Activated T-cell treated with anti-CD3 and anti-CD28 coated beads, Interleukin-2, amount 50 U/mL, for 24 hours (primary cell): ENCODE results near the gene IFNL2.
"Not testable (repeated sequence)": the region's sequence is repeated elsewhere in the genome, so short reads cannot be mapped to it uniquely, and the experiment has no call there.

Source experiments
- DNase-seq: peaks from one replicate; pipeline ENCODE4 v3.0.0-alpha.2; 2020
- H3K27ac Mint-ChIP-seq: 2 replicates; pipeline ENCODE4 v1.8.0; 2020; ENCODE audit warnings: mild to moderate bottlenecking, mixed read lengths
- H3K27me3 Mint-ChIP-seq: 2 replicates; pipeline ENCODE4 v1.8.0; 2020; ENCODE audit warnings: mixed read lengths
- H3K36me3 Mint-ChIP-seq: 2 replicates; pipeline ENCODE4 v1.8.0; 2020; ENCODE audit warnings: low read depth, mixed read lengths
- H3K4me1 Mint-ChIP-seq: 2 replicates; pipeline ENCODE4 v1.8.0; 2020; ENCODE audit warnings: low read depth, mixed read lengths
- H3K4me3 Mint-ChIP-seq: 2 replicates; pipeline ENCODE4 v1.8.0; 2020; ENCODE audit warnings: mild to moderate bottlenecking, moderate library complexity, mixed read lengths
- H3K9me3 Mint-ChIP-seq: 2 replicates; pipeline ENCODE4 v1.8.0; 2020; ENCODE audit warnings: mixed read lengths

The IFNL2 gene

GRCh38 chr19:39299404-39299803 is 31.2 kb downstream of the IFNL2 start:
- no peak overlapping the region for H3K27ac Mint-ChIP-seq
- H3K27me3 Mint-ChIP-seq = no peaks in the 10 kb centered on the region
- no peak for DNase-seq
- no peaks in the 10 kb centered on the region for H3K36me3 Mint-ChIP-seq
- no peak overlapping the region for H3K4me3 Mint-ChIP-seq
- no peaks in the 10 kb centered on the region for H3K9me3 Mint-ChIP-seq
- peaks cover 16% of the 10 kb centered on the region for H3K4me1 Mint-ChIP-seq

DNA sequence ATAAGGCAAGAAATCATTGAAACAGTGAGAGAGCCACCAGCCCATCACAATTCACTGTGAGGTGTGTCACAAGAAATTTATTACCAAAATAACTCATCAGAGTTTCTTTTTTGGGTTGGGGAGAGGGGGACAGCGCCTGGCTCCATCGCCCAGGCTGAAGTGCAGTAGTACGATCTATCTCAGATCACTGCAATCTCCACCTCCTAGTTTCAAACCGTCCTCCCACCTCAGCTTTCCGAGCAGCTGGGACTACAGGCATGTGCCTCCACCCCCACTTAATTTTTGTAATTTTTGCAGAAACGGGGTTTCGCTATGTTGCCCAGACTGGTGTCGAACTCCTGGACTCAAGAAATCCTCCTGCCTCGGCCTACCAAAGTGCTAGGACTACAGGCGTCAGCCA is 31.6 kb downstream of the IFNL2 start:
- H3K9me3 Mint-ChIP-seq = no peaks in the 10 kb centered on the region
- H3K4me3 Mint-ChIP-seq = no peak overlapping the region
- no peaks in the 10 kb centered on the region for H3K27me3 Mint-ChIP-seq
- H3K36me3 Mint-ChIP-seq = no peaks in the 10 kb centered on the region
- H3K27ac Mint-ChIP-seq = no peak overlapping the region
- H3K4me1 Mint-ChIP-seq = peaks cover 16% of the 10 kb centered on the region
- DNase-seq = no peak

DNA sequence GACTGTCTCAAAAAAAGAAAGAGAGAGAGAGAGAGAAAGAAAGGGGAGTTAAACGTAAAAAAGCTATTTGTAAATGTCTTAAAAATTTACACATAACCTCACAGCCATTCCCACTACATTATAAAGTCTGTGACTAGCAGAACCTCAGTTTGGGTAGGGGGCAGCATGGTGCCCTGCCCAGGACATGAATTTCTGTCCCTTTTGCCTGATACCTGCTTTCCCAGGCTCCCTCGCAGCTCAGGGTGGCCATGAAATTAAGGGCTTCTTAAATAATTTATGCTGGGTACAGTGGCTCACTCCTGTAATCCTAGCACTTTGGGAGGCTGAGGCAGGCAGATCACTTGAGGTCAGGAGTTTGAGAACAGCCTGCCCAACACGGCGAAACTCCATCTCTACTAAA is 32.8 kb downstream of the IFNL2 start:
- Mint-ChIP-seq H3K27me3 (no peaks in the 10 kb centered on the region), H3K4me1 (peaks cover 16% of the 10 kb centered on the region), H3K36me3 (no peaks in the 10 kb centered on the region), H3K9me3 (no peaks in the 10 kb centered on the region), H3K27ac (no peak overlapping the region), H3K4me3 (no peak overlapping the region)
- DNase-seq = no peak

DNA sequence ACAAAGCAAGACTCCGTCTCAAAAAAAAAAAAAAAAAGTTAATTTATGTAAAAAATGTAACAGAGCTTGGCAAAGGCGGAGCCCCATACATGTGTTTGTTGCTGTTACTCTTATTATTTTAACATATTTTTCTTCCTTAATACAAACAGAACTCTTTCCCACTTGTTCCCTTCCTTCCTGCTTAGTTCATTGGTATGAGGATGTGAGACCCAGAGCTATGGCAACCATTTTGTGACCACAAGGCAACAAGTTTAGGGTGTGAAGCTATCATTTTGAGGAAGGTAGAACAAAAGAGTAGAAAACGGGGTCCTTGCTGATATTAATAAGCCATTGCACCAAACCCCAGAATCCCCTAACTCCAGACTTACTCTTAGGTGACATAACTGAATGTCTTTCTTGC is 33.4 kb downstream of the IFNL2 start:
- Mint-ChIP-seq H3K36me3 (no peaks in the 10 kb centered on the region), H3K27ac (no peak overlapping the region), H3K4me1 (peaks cover 16% of the 10 kb centered on the region), H3K9me3 (no peaks in the 10 kb centered on the region), H3K4me3 (no peak overlapping the region), H3K27me3 (no peaks in the 10 kb centered on the region)
- no peak for DNase-seq

- H3K4me3 Mint-ChIP-seq = no peak overlapping the region
- H3K4me1 Mint-ChIP-seq = peaks cover 4% of the 10 kb centered on the region
- no peak overlapping the region for H3K27ac Mint-ChIP-seq
- peaks cover 9% of the 10 kb centered on the region for H3K36me3 Mint-ChIP-seq
- DNase-seq = no peak
- no peaks in the 10 kb centered on the region for H3K9me3 Mint-ChIP-seq
- H3K27me3 Mint-ChIP-seq = no peaks in the 10 kb centered on the region
These were observed 35.4 kb downstream of the IFNL2 start for GRCh38 chr19:39303373-39304184.

- peaks cover 13% of the 10 kb centered on the region for H3K36me3 Mint-ChIP-seq
- no peaks in the 10 kb centered on the region for H3K27me3 Mint-ChIP-seq
- H3K9me3 Mint-ChIP-seq = no peaks in the 10 kb centered on the region
- peaks cover 2% of the 10 kb centered on the region for H3K4me1 Mint-ChIP-seq
- no peak for DNase-seq
- no peak overlapping the region for H3K27ac Mint-ChIP-seq
- no peak overlapping the region for H3K4me3 Mint-ChIP-seq
These were observed 36.0 kb downstream of the IFNL2 start for GRCh38 chr19:39304185-39304513.

DNA sequence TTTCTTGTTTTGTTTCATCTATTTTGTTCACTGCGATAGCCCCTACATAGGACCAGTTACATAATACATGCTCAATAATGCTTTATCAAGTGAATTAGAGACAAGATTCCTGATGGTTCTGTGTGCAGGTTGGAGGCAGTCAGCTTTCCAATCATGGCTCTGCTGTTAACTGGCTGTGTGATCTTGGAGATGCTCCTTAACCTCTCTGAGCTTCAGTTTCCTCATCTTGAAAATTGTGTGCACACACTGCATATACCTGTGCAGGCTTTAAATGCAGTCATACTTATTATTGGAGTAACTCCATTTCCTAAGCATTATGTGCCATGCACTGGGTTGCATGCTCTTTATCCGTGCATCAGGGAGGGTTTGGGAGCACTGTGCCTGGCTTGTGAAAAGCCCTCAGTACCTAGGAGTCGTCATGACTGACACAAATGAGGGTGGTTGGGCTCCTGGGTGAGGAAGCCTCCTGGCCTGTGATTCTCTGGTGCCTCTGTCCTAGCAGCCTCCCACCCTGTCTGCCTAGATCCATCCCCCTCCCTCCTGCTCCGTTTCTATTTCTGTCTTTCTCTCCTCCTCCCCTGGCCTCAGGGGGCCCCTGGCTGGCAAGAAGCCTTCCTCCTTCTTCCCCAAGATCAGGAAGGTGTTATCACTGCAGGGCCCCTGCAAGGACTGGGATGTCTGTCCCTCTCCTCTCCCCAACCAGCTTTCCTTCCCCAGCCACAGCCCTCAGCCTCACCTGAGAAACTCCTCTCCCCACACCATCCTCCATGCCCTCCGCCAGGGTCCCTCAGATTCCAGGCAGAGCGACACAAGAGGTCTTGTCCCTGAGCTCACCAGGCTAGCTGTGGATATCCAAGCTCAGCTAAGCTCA is 36.7 kb downstream of the IFNL2 start:
- Mint-ChIP-seq H3K4me3 (no peak overlapping the region), H3K4me1 (no peaks in the 10 kb centered on the region), H3K36me3 (peaks cover 13% of the 10 kb centered on the region), H3K27me3 (no peaks in the 10 kb centered on the region), H3K9me3 (no peaks in the 10 kb centered on the region), H3K27ac (no peak overlapping the region)
- no peak for DNase-seq

DNA sequence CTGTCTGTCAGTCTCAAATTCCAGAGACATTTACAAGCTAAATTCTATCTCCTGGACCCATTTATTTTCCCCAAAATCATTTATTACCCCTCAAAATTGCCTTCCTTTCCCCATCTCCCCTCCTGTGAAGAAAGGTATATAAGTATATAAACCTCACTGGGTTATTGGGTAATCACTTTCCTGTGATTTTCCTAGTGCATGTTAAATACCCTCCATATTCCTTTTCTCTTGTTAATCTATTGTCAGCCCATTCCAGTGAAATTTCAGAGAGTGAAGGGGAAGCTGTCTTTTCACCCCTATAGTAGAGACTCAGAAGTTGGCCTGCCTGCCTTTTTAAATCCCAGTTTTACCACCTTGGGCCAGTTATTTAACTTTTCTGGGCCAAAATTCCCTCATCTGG is 37.9 kb downstream of the IFNL2 start:
- DNase-seq = no peak
- H3K4me1 Mint-ChIP-seq = peaks cover 2% of the 10 kb centered on the region
- no peaks in the 10 kb centered on the region for H3K27me3 Mint-ChIP-seq
- H3K27ac Mint-ChIP-seq = no peak overlapping the region
- H3K9me3 Mint-ChIP-seq = no peaks in the 10 kb centered on the region
- peaks cover 23% of the 10 kb centered on the region for H3K36me3 Mint-ChIP-seq
- H3K4me3 Mint-ChIP-seq = no peak overlapping the region

- no peaks in the 10 kb centered on the region for H3K27me3 Mint-ChIP-seq
- no peak for DNase-seq
- H3K4me1 Mint-ChIP-seq = peaks cover 5% of the 10 kb centered on the region
- H3K36me3 Mint-ChIP-seq = peaks cover 31% of the 10 kb centered on the region
- no peak overlapping the region for H3K4me3 Mint-ChIP-seq
- no peaks in the 10 kb centered on the region for H3K9me3 Mint-ChIP-seq
- no peak overlapping the region for H3K27ac Mint-ChIP-seq
These were observed 39.0 kb downstream of the IFNL2 start for GRCh38 chr19:39307046-39307821.

DNA sequence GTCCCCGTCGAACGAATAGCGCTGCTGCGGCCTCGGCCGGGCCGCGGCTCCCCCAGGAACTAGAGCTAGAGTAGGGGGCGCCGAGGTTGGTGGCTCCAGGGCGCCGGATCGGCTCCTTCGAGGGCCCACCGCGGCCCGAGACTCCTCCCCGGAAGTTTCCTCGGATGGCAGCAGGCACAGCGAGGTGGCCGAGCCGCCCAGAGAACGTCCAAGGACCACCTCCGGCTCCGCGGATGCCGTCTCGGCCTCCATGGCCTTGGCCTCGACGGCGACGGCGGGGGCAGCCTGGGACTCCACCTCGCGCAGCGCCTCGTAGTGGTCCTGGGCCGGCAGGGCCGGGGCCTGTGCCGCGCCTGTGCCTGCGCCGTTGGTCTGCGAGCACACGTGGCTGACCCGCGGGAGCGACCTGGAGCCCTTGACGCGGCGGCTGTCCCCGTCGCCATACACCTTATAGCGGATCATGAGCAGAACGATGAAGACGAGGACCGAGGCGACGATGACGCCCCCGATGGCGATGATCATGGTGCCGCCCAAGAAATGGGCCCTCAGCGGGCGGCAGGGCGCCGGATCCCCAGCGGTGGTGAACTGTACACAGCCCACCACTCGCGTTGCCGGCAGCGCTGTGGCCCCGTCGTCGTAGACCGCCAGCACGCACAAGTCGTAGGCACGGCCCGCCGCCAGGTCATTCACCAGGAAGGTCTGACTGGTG is 39.8 kb downstream of the IFNL2 start:
- Mint-ChIP-seq H3K9me3 (no peaks in the 10 kb centered on the region), H3K27me3 (no peaks in the 10 kb centered on the region), H3K36me3 (peaks cover 36% of the 10 kb centered on the region), H3K4me1 (peaks cover 5% of the 10 kb centered on the region), H3K4me3 (no peak overlapping the region), H3K27ac (no peak overlapping the region)
- no peak for DNase-seq

GRCh38 chr19:39308531-39309304 is 40.5 kb downstream of the IFNL2 start:
- Mint-ChIP-seq H3K27ac (no peak overlapping the region), H3K4me3 (no peak overlapping the region), H3K36me3 (peaks cover 42% of the 10 kb centered on the region), H3K27me3 (no peaks in the 10 kb centered on the region), H3K4me1 (peaks cover 5% of the 10 kb centered on the region), H3K9me3 (no peaks in the 10 kb centered on the region)
- DNase-seq = no peak

- H3K27ac Mint-ChIP-seq, H3K4me1 Mint-ChIP-seq, H3K4me3 Mint-ChIP-seq, H3K9me3 Mint-ChIP-seq, H3K27me3 Mint-ChIP-seq, DNase-seq: not testable (repeated sequence)
- H3K36me3 Mint-ChIP-seq = peaks cover 45% of the 10 kb centered on the region
These were observed 41.1 kb downstream of the IFNL2 start for GRCh38 chr19:39309305-39309670.

DNA sequence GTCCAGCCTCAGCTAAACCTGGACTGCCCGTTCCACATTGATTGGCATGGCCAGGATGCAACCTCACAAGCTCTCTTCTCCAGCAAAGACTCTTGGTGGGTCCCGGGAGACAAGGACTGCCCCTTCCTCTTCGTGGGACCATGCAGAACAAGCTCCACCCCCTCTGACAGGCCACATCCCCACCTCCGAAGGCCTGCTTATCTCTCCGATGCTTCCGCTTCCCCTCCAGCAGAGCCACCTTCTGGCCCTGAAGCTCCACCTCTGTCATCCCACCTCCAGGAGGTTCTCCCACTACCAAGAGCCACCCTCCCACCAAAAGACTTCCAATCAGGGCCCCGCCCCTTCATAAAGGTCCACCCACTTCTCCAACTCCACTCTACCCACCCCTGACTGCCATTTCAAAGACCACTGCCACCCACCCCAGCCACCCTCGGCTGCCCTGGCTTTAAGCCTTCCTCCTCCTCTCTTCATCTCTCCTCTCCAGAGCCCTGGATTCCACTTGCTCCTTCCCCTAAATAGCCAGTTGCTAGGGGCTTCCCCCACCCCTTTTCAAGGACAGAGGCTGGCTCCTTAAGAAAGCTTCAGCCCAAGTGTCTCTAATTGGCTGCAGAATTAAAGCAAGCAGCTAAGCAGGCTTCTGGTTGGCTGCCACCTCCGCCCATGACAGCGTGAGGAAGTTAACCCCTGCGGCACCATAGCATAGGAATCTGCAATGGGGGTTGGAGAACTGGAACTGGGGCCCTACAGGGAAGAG is 42.5 kb downstream of the IFNL2 start:
- H3K4me1 Mint-ChIP-seq = peaks cover 5% of the 10 kb centered on the region
- no peaks in the 10 kb centered on the region for H3K9me3 Mint-ChIP-seq
- no peak overlapping the region for H3K4me3 Mint-ChIP-seq
- peaks cover 55% of the 10 kb centered on the region for H3K36me3 Mint-ChIP-seq
- DNase-seq = no peak
- peak overlapping the region; percentile 31 for H3K27ac Mint-ChIP-seq
- H3K27me3 Mint-ChIP-seq = no peaks in the 10 kb centered on the region
